D721Med (cell line): ENCODE measurements around the gene ETV3L.

Experiments
- DNase-seq: peaks from one replicate; pipeline ENCODE4 v3.0.0; 2011; ENCODE audit warnings: low spot score; ENCODE audit not compliant: insufficient read length
- FAIRE-seq: peaks from 2 replicates; lab custom pipeline; 2011; peaks lifted over from hg19 to GRCh38; lab: Jason Lieb, UNC
- CTCF ChIP-seq: IDR thresholded peaks from 2 replicates; pipeline ENCODE4 v1.5.1; 2012; ENCODE audit warnings: mild to moderate bottlenecking, control low read depth; ENCODE audit not compliant: insufficient read depth; ENCODE audit errors: missing control alignments

ETV3L gene

GRCh38 chr1:157132616-157133167 lies 33.1 kb upstream of the ETV3L start:
- DNase-seq (no peak), FAIRE-seq (no peak)
- no peak for TF ChIP-seq CTCF

GRCh38 chr1:157132111-157132510 lies 32.5 kb upstream of the ETV3L start:
- no peak for TF ChIP-seq CTCF
- DNase-seq: no peak
- FAIRE-seq: no peak

GRCh38 chr1:157131281-157131680 lies 31.7 kb upstream of the ETV3L start:
- FAIRE-seq (no peak), DNase-seq (no peak)
- no peak for TF ChIP-seq CTCF

- no peak for TF ChIP-seq CTCF
- no peak for DNase-seq
- no peak for FAIRE-seq
Measured at GRCh38 chr1:157124855-157125254, 25.2 kb upstream of the ETV3L start.

- FAIRE-seq (no peak), DNase-seq (no peak)
- TF ChIP-seq CTCF: no peak
Measured at GRCh38 chr1:157119448-157119847, 19.8 kb upstream of the ETV3L start.

- DNase-seq: peak; percentile 11
- TF ChIP-seq CTCF: no peak
- no peak for FAIRE-seq
Measured at GRCh38 chr1:157119008-157119407, 19.4 kb upstream of the ETV3L start.

GRCh38 chr1:157117527-157118057 lies 18.0 kb upstream of the ETV3L start:
- DNase-seq (peak; percentile 13), FAIRE-seq (no peak)
- TF ChIP-seq CTCF: no peak
